ENCODE data around the gene GP1BA.
"Not testable (repeated sequence)": the region's sequence is repeated elsewhere in the genome, so short reads cannot be mapped to it uniquely, and the experiment has no call there.

The GP1BA gene

DNA sequence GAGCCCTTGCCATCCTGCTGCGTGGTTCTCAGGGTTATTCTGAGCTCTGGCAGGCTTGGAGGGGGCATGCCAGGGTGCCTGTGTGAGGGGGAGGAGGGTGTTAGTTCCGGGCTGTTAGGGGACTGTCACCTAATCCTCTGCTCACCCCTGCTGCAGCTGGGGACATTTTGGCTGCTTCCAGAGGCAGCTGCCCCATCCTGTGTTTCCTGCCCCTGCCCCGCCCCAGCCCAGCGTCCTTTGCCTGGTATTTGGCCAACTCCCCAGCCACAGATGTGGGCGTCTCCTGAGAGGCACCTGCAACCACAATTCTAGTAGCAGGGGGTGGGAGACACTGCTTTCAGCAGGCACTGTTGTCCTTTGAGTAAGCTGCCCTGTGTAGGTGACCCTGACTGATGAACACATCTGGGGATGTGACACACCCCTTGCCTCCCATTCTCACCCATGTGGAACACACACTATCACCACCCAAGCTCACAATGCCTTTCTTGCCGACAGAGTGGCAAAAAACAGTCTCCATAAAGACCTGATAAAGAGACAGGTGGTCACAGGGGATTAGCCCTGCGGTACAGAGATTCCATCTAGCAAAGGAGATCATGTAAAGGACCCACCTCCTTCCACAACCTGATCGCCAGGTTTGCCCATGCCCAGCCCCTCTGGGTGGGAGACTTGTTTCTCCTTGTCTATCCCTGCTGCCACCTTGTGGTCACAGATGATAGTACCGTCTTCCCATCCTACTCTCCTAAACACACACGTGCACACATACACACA is 28.8 kb upstream of the GP1BA start, which contains the start of gene CHRNE:
Gene CHRNE, minus strand, starts transcription at position 48 of the 768 bp plus-strand sequence. Its CDS starts 35 bp downstream, at position 13.
- H3K27ac ChIP-seq: no peak within 1 kb of the TSS
- TF ChIP-seq, protein P1, sequence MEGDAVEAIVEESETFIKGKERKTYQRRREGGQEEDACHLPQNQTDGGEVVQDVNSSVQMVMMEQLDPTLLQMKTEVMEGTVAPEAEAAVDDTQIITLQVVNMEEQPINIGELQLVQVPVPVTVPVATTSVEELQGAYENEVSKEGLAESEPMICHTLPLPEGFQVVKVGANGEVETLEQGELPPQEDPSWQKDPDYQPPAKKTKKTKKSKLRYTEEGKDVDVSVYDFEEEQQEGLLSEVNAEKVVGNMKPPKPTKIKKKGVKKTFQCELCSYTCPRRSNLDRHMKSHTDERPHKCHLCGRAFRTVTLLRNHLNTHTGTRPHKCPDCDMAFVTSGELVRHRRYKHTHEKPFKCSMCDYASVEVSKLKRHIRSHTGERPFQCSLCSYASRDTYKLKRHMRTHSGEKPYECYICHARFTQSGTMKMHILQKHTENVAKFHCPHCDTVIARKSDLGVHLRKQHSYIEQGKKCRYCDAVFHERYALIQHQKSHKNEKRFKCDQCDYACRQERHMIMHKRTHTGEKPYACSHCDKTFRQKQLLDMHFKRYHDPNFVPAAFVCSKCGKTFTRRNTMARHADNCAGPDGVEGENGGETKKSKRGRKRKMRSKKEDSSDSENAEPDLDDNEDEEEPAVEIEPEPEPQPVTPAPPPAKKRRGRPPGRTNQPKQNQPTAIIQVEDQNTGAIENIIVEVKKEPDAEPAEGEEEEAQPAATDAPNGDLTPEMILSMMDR (conservative IDR thresholded peaks at IDR 0.05): peak; percentile 79

DNA sequence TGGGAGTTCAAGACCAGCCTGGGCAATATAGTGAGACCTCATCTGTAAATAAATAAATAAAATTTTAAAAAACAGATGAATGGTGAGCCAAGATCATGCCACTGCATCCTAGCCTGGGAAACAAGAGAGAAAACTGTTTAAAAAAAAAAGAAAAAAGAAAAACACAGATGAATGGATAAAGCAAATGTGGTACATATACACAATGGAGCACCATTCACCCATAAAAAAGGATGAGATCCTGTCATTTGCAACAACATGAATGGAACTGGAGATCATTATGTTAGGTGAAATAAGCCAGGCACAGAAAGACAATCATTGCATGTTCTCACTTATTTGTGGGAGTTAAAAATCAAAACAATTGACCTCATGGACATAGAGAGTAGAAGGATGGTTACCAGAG is 25.4 kb upstream of the GP1BA start:
- H3K27ac ChIP-seq: not testable (repeated sequence)

DNA sequence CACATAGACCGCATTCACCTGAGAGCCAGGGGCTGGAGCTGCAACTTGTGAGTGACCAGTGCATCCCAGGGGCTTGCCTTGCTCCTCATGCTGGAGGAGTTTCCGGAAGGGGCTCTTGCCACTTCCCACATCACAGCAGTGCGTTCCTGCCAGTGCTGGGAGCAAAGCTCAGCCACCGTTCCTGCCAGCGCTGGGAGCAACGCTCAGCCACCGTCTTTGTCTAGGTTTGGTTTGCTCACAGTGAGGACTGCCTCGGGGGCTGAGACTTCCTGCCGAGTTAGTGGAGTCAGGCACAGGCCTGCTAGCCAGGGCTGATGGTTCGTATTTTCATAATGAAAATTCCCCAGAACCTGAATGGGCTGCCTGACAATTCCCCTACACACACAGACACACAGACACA is 23.8 kb upstream of the GP1BA start:
- TF ChIP-seq, protein P1 (conservative IDR thresholded peaks at IDR 0.05): no peak
- H3K27ac ChIP-seq: no peak overlapping the region

DNA sequence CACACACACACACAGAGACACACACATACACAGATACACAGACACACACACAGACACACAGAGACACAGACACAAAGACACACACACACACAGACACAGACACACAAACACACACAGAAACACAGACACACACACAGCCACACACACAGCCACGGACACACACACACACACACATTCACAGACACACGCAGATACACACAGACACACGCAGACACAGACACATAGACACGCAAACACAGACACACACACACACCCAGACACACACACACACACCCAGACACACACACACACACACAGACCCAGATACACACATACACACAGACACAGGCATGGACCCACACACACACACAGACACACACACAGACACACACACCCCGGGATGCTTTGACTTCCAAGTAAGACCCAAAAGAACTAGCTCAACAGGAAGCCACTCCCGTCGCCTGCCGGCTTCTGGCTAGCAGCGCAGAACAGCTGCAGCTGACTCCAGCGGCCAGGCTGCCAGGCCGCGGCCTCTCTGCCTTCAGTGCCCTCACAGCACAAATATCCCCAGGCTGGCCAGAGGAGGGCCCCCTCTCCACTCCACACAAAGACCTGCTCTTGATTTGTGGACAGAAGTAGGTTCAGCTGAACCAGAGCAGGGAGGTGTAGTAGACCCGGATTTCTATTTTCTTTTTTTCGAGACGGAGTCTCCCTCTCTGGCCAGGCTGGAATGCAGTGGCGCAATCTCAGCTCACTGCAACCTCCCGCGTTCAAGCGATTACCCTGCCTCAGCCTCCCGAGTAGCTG is 23.2 kb upstream of the GP1BA start:
- TF ChIP-seq, protein P1 (conservative IDR thresholded peaks at IDR 0.05): peak; percentile 78
- H3K27ac ChIP-seq: 0 out of 2 replicates have a peak overlapping the region, but pooled peaks have one; percentile 5

DNA sequence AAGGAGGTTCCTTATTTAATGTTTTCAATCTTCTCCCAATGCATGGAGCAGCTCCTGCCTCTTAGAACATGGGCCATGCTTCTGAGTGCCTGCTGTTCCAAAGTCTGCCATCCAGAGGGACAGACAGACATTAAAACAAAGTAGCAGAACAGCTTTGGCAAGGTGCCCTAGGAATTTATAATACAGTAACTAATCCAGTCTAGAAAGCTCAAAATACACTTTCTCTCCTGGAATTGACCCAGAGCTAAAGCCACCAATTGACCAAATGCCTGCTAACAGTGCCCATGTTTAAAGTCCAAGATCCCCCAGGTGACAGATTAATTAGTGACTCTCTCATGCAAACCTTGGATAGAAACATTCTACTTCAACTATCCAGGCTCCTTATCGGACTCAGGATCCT is 18.1 kb upstream of the GP1BA start:
- no peak overlapping the region for H3K27ac ChIP-seq
- TF ChIP-seq, protein P1 (conservative IDR thresholded peaks at IDR 0.05): no peak

DNA sequence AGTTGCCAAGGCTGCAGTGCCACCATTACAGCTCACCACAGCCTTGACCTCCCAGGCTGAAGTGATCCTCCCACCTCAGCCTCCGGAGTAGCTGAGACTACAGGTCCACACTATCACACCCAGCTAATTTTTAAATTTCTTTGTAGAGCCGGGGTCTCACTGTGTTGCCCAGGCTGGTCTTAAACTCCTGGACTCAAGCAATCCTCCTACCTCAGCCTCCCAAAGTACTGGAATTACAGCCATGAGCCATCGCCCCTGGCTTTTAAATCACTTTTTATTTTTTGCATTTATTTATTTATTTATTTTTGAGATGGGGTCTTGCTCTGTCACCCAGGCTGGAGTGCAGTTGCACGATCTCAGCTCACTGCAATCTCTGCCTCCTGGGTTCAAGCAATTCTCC is 17.5 kb upstream of the GP1BA start:
- not testable (repeated sequence) for H3K27ac ChIP-seq

DNA sequence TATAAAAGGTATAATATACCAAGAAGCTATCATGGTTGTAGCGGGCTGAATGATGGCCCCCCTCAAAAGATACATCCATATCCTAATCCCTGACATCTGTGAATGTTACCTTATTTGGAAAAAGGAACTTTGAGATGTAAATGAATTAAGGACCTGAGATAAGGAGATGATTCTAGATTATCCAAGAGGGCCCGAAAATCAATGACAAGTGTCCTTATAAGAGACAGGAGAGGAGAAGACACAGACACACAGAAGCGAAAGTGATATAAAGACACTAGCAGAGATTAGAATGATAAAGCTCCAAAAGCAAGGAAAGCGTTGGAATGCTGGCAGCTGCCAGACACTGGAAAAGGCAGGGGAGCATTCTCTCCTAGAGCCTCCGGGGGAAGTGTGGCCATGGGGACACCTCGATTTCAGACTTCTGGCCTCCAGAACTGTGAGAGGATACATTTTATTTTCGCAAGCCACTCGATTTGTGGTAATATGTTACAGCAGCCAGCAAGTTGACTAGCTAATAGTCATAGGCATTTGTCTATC is 12.5 kb upstream of the GP1BA start:
- TF ChIP-seq, protein P1 (conservative IDR thresholded peaks at IDR 0.05): no peak

DNA sequence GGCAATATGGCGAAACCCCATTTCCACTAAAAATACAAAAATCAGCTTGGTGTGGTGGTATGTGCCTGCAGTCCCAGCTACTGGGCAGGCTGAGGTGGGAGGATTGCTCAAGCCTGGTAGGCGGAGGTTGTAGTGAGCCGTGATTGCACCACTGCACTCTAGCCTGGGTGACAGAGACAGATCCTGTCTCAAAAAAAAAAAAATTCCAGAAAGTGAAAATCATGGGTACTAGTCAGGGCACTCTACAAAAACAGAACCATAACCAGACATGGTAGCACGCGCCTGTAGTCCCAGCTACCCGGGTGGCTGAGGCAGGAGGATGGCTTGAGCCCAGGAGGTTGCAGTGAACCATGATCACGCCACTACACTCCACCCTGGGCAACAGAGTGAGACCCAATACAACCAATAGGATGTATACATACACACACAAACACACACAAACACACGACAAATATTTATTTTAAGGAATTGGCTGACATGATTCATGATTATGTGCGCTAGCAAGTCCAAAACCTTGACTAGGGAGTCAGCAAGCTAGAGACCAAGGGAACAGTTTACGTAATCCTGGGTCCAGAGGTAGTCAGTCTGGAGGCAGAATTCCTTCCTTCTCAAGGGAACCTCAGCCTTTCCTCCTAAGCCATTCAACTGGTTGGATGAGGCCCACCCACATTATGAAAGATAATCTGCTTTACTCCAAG is 11.6 kb upstream of the GP1BA start:
- TF ChIP-seq, protein P1 (conservative IDR thresholded peaks at IDR 0.05): no peak
- no peak overlapping the region for H3K27ac ChIP-seq

More for the DNA sequence above, 12.5 kb upstream of the GP1BA start:
- H3K27ac ChIP-seq: no peak overlapping the region

All from VCaP (cell line).